Measurements from ENCODE around the gene ACOXL.

Gene ACOXL

GRCh38 chr2:111122631-111123421 is 390.5 kb downstream of the ACOXL start:
- Mint-ChIP-seq H3K9me3 (no peaks in the 10 kb centered on the region), H3K27ac (peak overlapping the region; percentile 93), H3K4me1 (peaks cover 65% of the 10 kb centered on the region), H3K36me3 (ENCODE audit: low read depth) (peaks cover 41% of the 10 kb centered on the region), H3K4me3 (peak overlapping the region; percentile 93), H3K27me3 (ENCODE audit: low read depth, poor library complexity) (peaks cover 27% of the 10 kb centered on the region)
- no peak for TF ChIP-seq CTCF (IDR thresholded peaks at IDR 0.05)
- DNase-seq = peak; percentile 69

DNA sequence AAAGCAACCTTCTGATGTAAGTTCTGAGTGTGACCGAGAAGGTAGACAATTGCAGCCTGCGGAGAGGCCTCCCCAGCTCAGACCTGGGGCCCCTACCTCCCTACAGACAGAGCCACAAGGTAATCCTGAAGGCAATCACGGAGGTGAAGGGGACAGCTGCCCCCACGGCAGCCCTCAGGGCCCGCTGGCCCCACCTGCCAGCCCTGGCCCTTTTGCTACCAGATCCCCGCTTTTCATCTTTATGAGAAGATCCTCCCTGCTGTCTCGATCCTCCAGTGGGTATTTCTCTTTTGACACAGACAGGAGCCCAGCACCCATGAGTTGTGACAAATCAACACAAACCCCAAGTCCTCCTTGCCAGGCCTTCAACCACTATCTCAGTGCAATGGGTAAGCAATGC is 391.4 kb downstream of the ACOXL start:
- H3K9me3 Mint-ChIP-seq = no peaks in the 10 kb centered on the region

GRCh38 chr2:111126581-111126980 is 394.2 kb downstream of the ACOXL start:
- Mint-ChIP-seq H3K4me3 (peak overlapping the region; percentile 66), H3K27ac (no peak overlapping the region), H3K36me3 (ENCODE audit: low read depth) (peaks cover 78% of the 10 kb centered on the region), H3K9me3 (peaks cover 4% of the 10 kb centered on the region), H3K27me3 (ENCODE audit: low read depth, poor library complexity) (peaks cover 4% of the 10 kb centered on the region), H3K4me1 (peaks cover 70% of the 10 kb centered on the region)
- no peak for TF ChIP-seq CTCF (IDR thresholded peaks at IDR 0.05)
- DNase-seq = no peak

More for the DNA sequence above, 391.4 kb downstream of the ACOXL start:
- TF ChIP-seq CTCF (IDR thresholded peaks at IDR 0.05) = no peak
- Mint-ChIP-seq H3K4me3 (peak overlapping the region; percentile 93), H3K27me3 (ENCODE audit: low read depth, poor library complexity) (peaks cover 18% of the 10 kb centered on the region), H3K27ac (peak overlapping the region; percentile 90), H3K36me3 (ENCODE audit: low read depth) (peaks cover 50% of the 10 kb centered on the region), H3K4me1 (peaks cover 64% of the 10 kb centered on the region)
- no peak for DNase-seq

- no peak for TF ChIP-seq CTCF (IDR thresholded peaks at IDR 0.05)
- no peaks in the 10 kb centered on the region for H3K27me3 Mint-ChIP-seq (ENCODE audit: low read depth, poor library complexity)
- peaks cover 75% of the 10 kb centered on the region for H3K4me1 Mint-ChIP-seq
- peak overlapping the region; percentile 66 for H3K4me3 Mint-ChIP-seq
- H3K27ac Mint-ChIP-seq = no peak overlapping the region
- DNase-seq = no peak
- H3K36me3 Mint-ChIP-seq (ENCODE audit: low read depth) = peaks cover 86% of the 10 kb centered on the region
- peaks cover 4% of the 10 kb centered on the region for H3K9me3 Mint-ChIP-seq
These were observed 395.0 kb downstream of the ACOXL start for GRCh38 chr2:111127351-111127750.

GRCh38 chr2:111128096-111128495 is 395.7 kb downstream of the ACOXL start:
- H3K36me3 Mint-ChIP-seq (ENCODE audit: low read depth) = peaks cover 90% of the 10 kb centered on the region
- peaks cover 4% of the 10 kb centered on the region for H3K9me3 Mint-ChIP-seq
- TF ChIP-seq CTCF (IDR thresholded peaks at IDR 0.05) = no peak
- DNase-seq = no peak
- peaks cover 75% of the 10 kb centered on the region for H3K4me1 Mint-ChIP-seq
- no peak overlapping the region for H3K4me3 Mint-ChIP-seq
- no peaks in the 10 kb centered on the region for H3K27me3 Mint-ChIP-seq (ENCODE audit: low read depth, poor library complexity)
- H3K27ac Mint-ChIP-seq = no peak overlapping the region

DNA sequence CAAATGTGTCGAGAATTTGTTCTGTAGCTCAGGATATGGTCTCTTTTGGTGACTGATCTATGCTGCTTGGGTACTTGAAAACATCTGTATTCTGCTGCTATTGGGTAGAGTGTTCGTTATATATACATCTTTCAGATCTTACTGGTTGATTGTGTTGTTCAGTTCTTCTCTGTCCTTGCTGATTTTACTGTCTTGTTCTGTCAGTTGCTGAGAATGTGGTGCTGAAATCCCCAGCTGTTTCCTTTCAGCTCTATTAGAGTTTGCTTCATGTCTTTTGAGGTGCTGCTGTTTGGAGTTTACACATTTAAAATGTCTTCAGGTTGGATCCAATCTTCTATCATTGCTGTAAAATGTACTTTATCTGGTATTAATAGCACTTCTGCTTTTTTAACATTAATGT is 401.2 kb downstream of the ACOXL start:
- Mint-ChIP-seq H3K4me1 (peaks cover 63% of the 10 kb centered on the region), H3K27me3 (ENCODE audit: low read depth, poor library complexity) (no peaks in the 10 kb centered on the region), H3K4me3 (no peak overlapping the region), H3K9me3 (peaks cover 9% of the 10 kb centered on the region), H3K36me3 (ENCODE audit: low read depth) (peaks cover 92% of the 10 kb centered on the region), H3K27ac (no peak overlapping the region)
- no peak for TF ChIP-seq CTCF (IDR thresholded peaks at IDR 0.05)
- DNase-seq = no peak

Data from nephron progenitor cell (in vitro differentiated cells).